H9 (cell line): ENCODE results near the gene JUNB. TPM values are rescaled to one million over a fixed set of nuclear protein-coding genes. Genes with fewer than 3 reads are reported as not detected.

Source experiments
- DNase-seq: peaks from one replicate; pipeline ENCODE4 v3.0.0-alpha.2; 2017
- H2AFZ ChIP-seq: one replicate; pipeline ENCODE4 v1.6.1; 2013; ENCODE audit warnings: mild to moderate bottlenecking, low read length, control low read depth, moderate library complexity
- H2AK5ac ChIP-seq: 2 replicates; pipeline ENCODE4 v1.6.1; 2013; ENCODE audit warnings: low read length, control low read depth, mixed read lengths; ENCODE audit not compliant: insufficient read length
- H2BK120ac ChIP-seq: one replicate; pipeline ENCODE4 v1.6.1; 2013; ENCODE audit warnings: low read depth, mild to moderate bottlenecking, low read length, control low read depth, inconsistent platforms; ENCODE audit not compliant: poor library complexity, severe bottlenecking
- H2BK12ac ChIP-seq: 2 replicates; pipeline ENCODE4 v1.6.1; 2013; ENCODE audit warnings: low read length, control low read depth, mixed read lengths, low read depth; ENCODE audit not compliant: insufficient read length
- H2BK15ac ChIP-seq: 2 replicates; pipeline ENCODE4 v1.6.1; 2013; ENCODE audit warnings: low read depth, low read length, control low read depth
- H2BK20ac ChIP-seq: one replicate; pipeline ENCODE4 v1.6.1; 2013; ENCODE audit warnings: low read depth, mild to moderate bottlenecking, low read length, control low read depth, inconsistent platforms; ENCODE audit not compliant: poor library complexity, severe bottlenecking
- H2BK5ac ChIP-seq: 2 replicates; pipeline ENCODE4 v1.6.1; 2013; ENCODE audit warnings: low read length, control low read depth, mixed read lengths; ENCODE audit not compliant: insufficient read length
- H3K14ac ChIP-seq: 2 replicates; pipeline ENCODE4 v1.6.1; 2013; ENCODE audit warnings: low read length, control low read depth; ENCODE audit not compliant: insufficient read depth
- H3K18ac ChIP-seq: 2 replicates; pipeline ENCODE4 v1.6.1; 2013; ENCODE audit warnings: low read depth, mild to moderate bottlenecking, mixed read lengths, low read length, control low read depth; ENCODE audit not compliant: insufficient read length
- H3K23ac ChIP-seq: 2 replicates; pipeline ENCODE4 v1.6.1; 2013; ENCODE audit warnings: low read length, control low read depth, mixed read lengths, low read depth; ENCODE audit not compliant: insufficient read length
- H3K23me2 ChIP-seq: 2 replicates; pipeline ENCODE4 v1.6.1; 2013; ENCODE audit warnings: low read depth, mild to moderate bottlenecking, mixed read lengths, low read length, control low read depth; ENCODE audit not compliant: insufficient read length, poor library complexity, severe bottlenecking
- H3K27ac ChIP-seq: 2 replicates; pipeline ENCODE4 v1.5.1; 2013; ENCODE audit warnings: low read length, control low read depth, mixed read lengths, low read depth; ENCODE audit not compliant: insufficient read length
- H3K27me3 ChIP-seq: 2 replicates; pipeline ENCODE4 v1.6.1; 2013; ENCODE audit warnings: low read length, control low read depth, inconsistent platforms; ENCODE audit not compliant: insufficient read depth
- H3K4ac ChIP-seq: 2 replicates; pipeline ENCODE4 v1.6.1; 2013; ENCODE audit warnings: low read depth, mild to moderate bottlenecking, control low read depth, inconsistent platforms, low read length, moderate library complexity
- H3K4me1 ChIP-seq: 2 replicates; pipeline ENCODE4 v1.6.1; 2013; ENCODE audit warnings: low read length, control low read depth, inconsistent platforms; ENCODE audit not compliant: insufficient read depth
- H3K4me2 ChIP-seq: 2 replicates; pipeline ENCODE4 v1.6.1; 2013; ENCODE audit warnings: low read length, control low read depth, mixed read lengths; ENCODE audit not compliant: insufficient read length, insufficient read depth
- H3K56ac ChIP-seq: 2 replicates; pipeline ENCODE4 v1.6.1; 2013; ENCODE audit warnings: low read depth, mild to moderate bottlenecking, mixed read lengths, low read length, control low read depth; ENCODE audit not compliant: insufficient read length
- H3K79me1 ChIP-seq: 2 replicates; pipeline ENCODE4 v1.6.1; 2013; ENCODE audit warnings: low read depth, mild to moderate bottlenecking, moderate library complexity, low read length, control low read depth, inconsistent platforms; ENCODE audit not compliant: insufficient read depth, poor library complexity, severe bottlenecking
- H3K79me2 ChIP-seq: 2 replicates; pipeline ENCODE4 v1.6.1; 2013; ENCODE audit warnings: low read length, control low read depth, inconsistent platforms; ENCODE audit not compliant: insufficient read depth
- H3K9ac ChIP-seq: 2 replicates; pipeline ENCODE4 v1.6.1; 2013; ENCODE audit warnings: low read length, control low read depth, mixed read lengths; ENCODE audit not compliant: insufficient read length; ENCODE audit errors: extremely low read depth
- H3K9me3 ChIP-seq: one replicate; pipeline ENCODE4 v1.6.1; 2013; ENCODE audit warnings: low read depth, low read length, inconsistent platforms; ENCODE audit not compliant: control insufficient read depth
- H3T11ph ChIP-seq: one replicate; pipeline ENCODE4 v1.6.1; 2013; ENCODE audit warnings: mild to moderate bottlenecking, low read length, control low read depth, inconsistent platforms
- H4K20me1 ChIP-seq: one replicate; pipeline ENCODE4 v1.6.1; 2013; ENCODE audit not compliant: control insufficient read depth, insufficient read length, insufficient read depth
- H4K5ac ChIP-seq: 2 replicates; pipeline ENCODE4 v1.6.1; 2013; ENCODE audit warnings: low read depth, mild to moderate bottlenecking, mixed read lengths, low read length, control low read depth; ENCODE audit not compliant: insufficient read length
- H4K8ac ChIP-seq: replicated peaks from 2 replicates; pipeline ENCODE4 v1.6.1; 2013; ENCODE audit warnings: low read length, control low read depth, mixed read lengths, low read depth; ENCODE audit not compliant: insufficient read length
- H4K91ac ChIP-seq: 2 replicates; pipeline ENCODE4 v1.6.1; 2013; ENCODE audit warnings: low read depth, mild to moderate bottlenecking, moderate library complexity, mixed read lengths, low read length, control low read depth; ENCODE audit not compliant: insufficient read length
- H3K27ac Mint-ChIP-seq, 3 experiments: 2 replicates in 2 of 3; 3 replicates in 1 of 3; pipeline ENCODE4 v1.8.0; 2020 to 2021; ENCODE audit warnings: mixed read lengths in 3 of 3, mild to moderate bottlenecking in 1 of 3, moderate library complexity in 1 of 3
- H3K27me3 Mint-ChIP-seq: 2 replicates; pipeline ENCODE4 v1.8.0; 2021; ENCODE audit warnings: low read depth, mild to moderate bottlenecking, moderate library complexity, mixed read lengths
- H3K36me3 Mint-ChIP-seq, 3 experiments: 2 replicates in 2 of 3; 3 replicates in 1 of 3; pipeline ENCODE4 v1.8.0; 2020 to 2021; ENCODE audit warnings: low read depth in 3 of 3, mixed read lengths in 3 of 3; ENCODE audit not compliant: insufficient read depth in 1 of 3
- H3K4me1 Mint-ChIP-seq, 2 experiments: 2 replicates each; pipeline ENCODE4 v1.8.0; 2020; ENCODE audit warnings: mixed read lengths in 2 of 2
- H3K4me3 Mint-ChIP-seq, 2 experiments: 2 replicates in 1 of 2; 3 replicates in 1 of 2; pipeline ENCODE4 v1.8.0; 2020 to 2021; ENCODE audit warnings: mild to moderate bottlenecking in 2 of 2, mixed read lengths in 2 of 2, moderate library complexity in 1 of 2
- H3K9me3 Mint-ChIP-seq, 2 experiments: 2 replicates in 1 of 2; 3 replicates in 1 of 2; pipeline ENCODE4 v1.8.0; 2020; ENCODE audit warnings: mild to moderate bottlenecking in 2 of 2, mixed read lengths in 2 of 2, moderate library complexity in 1 of 2
- CTCF ChIP-seq: fragments of 200-600 bp; sonication (generic); conservative IDR thresholded peaks from 3 replicates; pipeline ENCODE4 v1.8.0; 2021; ENCODE audit warnings: antibody characterized with exemption, mild to moderate bottlenecking
- WGBS: extraction: QIAGEN DNeasy Blood & Tissue Kit; methylation state at CpG from one replicate; pipeline ENCODE4 v1.1.7; 2013; ENCODE audit warnings: missing lambda C conversion rate, low lambda C conversion rate, mixed read lengths; ENCODE audit not compliant: insufficient read length; ENCODE audit errors: extremely low coverage; 5-methylcytosine and 5-hydroxymethylcytosine counted together
- total RNA-seq: library from RNA; stranded (reverse); gene quantifications from 2 replicates; pipeline ENCODE4 v1.2.1, GENCODE V29; 2021

Gene JUNB
- total RNA-seq, 1 experiment from 2014 or later, result 15.9 TPM

GRCh38 chr19:12759686-12760085 is 31.6 kb upstream of the JUNB start:
- Histone ChIP-seq H3K27me3 (no peaks in the 10 kb centered on the region), H3K14ac (no peak overlapping the region), H3K79me1 (no peaks in the 10 kb centered on the region), H3K79me2 (no peaks in the 10 kb centered on the region), H3K23ac (no peak overlapping the region), H2BK12ac (no peak overlapping the region), H2BK15ac (no peak overlapping the region), H2BK5ac (no peak overlapping the region), H3K9me3 (no peaks in the 10 kb centered on the region), H2BK120ac (no peak overlapping the region), H4K8ac (no peak overlapping the region), H3K9ac (no peak overlapping the region), H2AK5ac (no peak overlapping the region), H4K20me1 (no peaks in the 10 kb centered on the region), H3K4me2 (no peak overlapping the region), H3K56ac (no peak overlapping the region), H3K4ac (no peak overlapping the region), H3K4me1 (no peaks in the 10 kb centered on the region), H3K27ac (no peak overlapping the region), H3K18ac (no peak overlapping the region), H2AFZ (no peak overlapping the region), H4K91ac (no peak overlapping the region), H3T11ph (no peak overlapping the region), H4K5ac (no peak overlapping the region), H2BK20ac (no peak overlapping the region), H3K23me2 (no peaks in the 10 kb centered on the region)
- peaks cover 16 to 31% (median 29%) of the 10 kb centered on the region in 3 experiments; a peak in 6 of 7 replicates for H3K36me3 Mint-ChIP-seq
- TF ChIP-seq CTCF, result no peak
- no CpG with 5 or more reads among the region's 6 CpGs for WGBS
- peak overlapping the region in 1 of 2 experiments; percentile 50; a peak in 1 of 5 replicates for H3K4me3 Mint-ChIP-seq
- H3K4me1 Mint-ChIP-seq, result peaks cover 6 to 9% of the 10 kb centered on the region in 2 experiments
- H3K27ac Mint-ChIP-seq, result no peak overlapping the region
- DNase-seq, result no peak
- H3K27me3 Mint-ChIP-seq, result peaks cover 16% of the 10 kb centered on the region
- H3K9me3 Mint-ChIP-seq, result peaks cover 0 to 3% of the 10 kb centered on the region in 2 experiments; a peak in 2 of 5 replicates
